Peyer's patch (tissue), 4 donors: ENCODE data around the gene SHB.

Experiments used
- CTCF ChIP-seq, 6 experiments: fragments of 450-650 bp in 4 of 6; fragments of 200-600 bp in 2 of 6; sonication (generic) in 1 of 6; IDR thresholded peaks; one replicate each; pipeline ENCODE4 v1.5.1; 2017 to 2019; ENCODE audit warnings: antibody characterized with exemption in 6 of 6, mild to moderate bottlenecking in 3 of 6, moderate library complexity in 1 of 6
- POLR2A ChIP-seq, 2 donors: fragments of 450-650 bp; IDR thresholded peaks; one replicate each; pipeline ENCODE4 v1.5.1; 2017; ENCODE audit warnings: antibody characterized with exemption in 2 of 2, mild to moderate bottlenecking in 2 of 2, moderate library complexity in 2 of 2

- TF ChIP-seq CTCF (IDR thresholded peaks at IDR 0.05) (no peak), POLR2A (IDR thresholded peaks at IDR 0.05) (no peak)
Measured at GRCh38 chr9:37967014-37967760, 101.8 kb downstream of the SHB start.
